ENCODE measurements around the gene ZDHHC17.

- TF ChIP-seq EZH2phosphoT487 (IDR thresholded peaks at IDR 0.05; ENCODE audit: insufficient read depth, low read depth) (no peak), EZH2 (IDR thresholded peaks at IDR 0.05; ENCODE audit: insufficient read depth, poor library complexity, severe bottlenecking) (no peak)
Observed at GRCh38 chr12:76719171-76720041, 44.5 kb upstream of the ZDHHC17 start.
